CD4-positive, alpha-beta T cell treated with Interleukin-2 at 100 ng/mL for 4 hours (primary cell): ENCODE results near the gene CLDN7.

ENCODE experiments used
- DNase-seq: peaks from one replicate; pipeline ENCODE4 v3.0.0-alpha.2; 2020; ENCODE audit warnings: low spot score

CLDN7 gene

DNA sequence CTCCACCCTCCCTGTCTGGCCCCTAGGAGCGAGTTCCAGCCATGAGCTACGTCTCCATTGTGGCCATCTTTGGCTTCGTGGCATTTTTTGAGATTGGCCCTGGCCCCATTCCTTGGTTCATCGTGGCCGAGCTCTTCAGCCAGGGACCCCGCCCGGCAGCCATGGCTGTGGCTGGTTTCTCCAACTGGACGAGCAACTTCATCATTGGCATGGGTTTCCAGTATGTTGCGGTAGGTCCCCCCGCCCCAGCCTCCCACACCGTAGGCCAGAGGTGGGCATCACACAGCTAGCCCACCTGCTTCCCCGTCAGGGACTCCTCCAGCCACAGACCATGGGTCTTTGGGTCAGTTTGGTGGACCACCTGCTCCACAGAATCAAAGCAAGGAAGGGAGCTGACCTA, 23.4 kb upstream of the CLDN7 start:
- no peak for DNase-seq

DNA sequence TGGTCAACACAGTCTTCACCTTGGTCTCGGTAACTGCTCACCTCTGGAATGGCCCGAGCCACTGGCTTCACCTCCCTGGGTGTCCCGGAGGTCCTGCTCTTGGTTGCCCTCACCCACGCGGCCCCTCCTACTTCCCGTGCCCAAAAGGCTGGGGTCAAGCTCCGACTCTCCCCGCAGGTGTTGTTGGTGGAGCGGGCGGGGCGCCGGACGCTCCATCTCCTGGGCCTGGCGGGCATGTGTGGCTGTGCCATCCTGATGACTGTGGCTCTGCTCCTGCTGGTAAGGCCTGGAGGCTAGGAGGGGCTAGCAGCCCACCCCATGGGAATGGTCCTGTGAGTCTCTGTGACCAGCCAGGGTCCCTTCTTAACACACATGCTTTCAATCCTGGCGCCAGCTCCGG, 22.6 kb upstream of the CLDN7 start:
- DNase-seq, result no peak

DNA sequence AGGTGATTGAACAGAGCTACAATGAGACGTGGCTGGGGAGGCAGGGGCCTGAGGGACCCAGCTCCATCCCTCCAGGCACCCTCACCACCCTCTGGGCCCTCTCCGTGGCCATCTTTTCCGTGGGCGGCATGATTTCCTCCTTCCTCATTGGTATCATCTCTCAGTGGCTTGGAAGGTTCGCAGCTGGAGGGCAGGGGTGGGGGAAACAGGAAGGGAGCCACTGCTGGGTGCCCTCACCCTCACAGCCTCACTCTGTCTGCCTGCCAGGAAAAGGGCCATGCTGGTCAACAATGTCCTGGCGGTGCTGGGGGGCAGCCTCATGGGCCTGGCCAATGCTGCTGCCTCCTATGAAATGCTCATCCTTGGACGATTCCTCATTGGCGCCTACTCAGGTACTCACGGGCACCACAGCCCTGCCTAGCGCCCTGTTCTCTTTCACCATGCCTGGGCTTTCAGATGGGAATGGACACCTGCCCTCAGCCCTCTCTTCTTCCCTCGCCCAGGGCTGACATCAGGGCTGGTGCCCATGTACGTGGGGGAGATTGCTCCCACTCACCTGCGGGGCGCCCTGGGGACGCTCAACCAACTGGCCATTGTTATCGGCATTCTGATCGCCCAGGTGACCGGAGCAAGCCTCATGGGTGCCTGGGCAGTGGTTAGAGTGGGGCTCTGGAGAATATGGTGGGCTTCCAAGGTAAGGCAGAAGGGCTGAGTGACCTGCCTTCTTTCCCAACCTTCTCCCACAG, 21.4 kb upstream of the CLDN7 start:
- DNase-seq, result no peak

DNA sequence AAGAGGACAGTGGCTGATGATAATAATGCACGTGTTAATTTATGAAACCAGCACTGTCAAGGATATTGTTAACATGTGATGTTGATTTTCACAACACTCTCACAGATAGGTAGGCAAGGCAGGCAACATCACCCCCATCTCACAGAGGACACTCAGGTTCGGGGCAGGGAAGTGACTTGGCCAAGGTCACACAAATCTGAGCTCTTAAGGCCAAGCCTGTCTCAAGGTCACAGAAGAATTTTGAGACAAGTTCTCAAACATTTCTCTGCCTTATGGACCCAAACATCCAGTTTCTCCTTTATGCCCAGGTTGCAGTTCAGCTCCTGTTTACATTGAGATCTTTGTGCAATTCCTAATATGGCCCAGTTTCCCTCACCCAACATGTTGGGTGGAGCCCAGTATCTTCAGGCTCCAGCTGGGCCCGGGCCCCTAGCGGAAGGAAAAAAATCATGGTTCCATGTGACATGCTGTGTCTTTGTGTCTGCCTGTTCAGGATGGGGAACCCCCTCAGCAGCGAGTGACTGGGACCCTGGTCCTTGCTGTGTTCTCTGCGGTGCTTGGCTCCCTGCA, 20.6 kb upstream of the CLDN7 start:
- DNase-seq, result no peak

DNA sequence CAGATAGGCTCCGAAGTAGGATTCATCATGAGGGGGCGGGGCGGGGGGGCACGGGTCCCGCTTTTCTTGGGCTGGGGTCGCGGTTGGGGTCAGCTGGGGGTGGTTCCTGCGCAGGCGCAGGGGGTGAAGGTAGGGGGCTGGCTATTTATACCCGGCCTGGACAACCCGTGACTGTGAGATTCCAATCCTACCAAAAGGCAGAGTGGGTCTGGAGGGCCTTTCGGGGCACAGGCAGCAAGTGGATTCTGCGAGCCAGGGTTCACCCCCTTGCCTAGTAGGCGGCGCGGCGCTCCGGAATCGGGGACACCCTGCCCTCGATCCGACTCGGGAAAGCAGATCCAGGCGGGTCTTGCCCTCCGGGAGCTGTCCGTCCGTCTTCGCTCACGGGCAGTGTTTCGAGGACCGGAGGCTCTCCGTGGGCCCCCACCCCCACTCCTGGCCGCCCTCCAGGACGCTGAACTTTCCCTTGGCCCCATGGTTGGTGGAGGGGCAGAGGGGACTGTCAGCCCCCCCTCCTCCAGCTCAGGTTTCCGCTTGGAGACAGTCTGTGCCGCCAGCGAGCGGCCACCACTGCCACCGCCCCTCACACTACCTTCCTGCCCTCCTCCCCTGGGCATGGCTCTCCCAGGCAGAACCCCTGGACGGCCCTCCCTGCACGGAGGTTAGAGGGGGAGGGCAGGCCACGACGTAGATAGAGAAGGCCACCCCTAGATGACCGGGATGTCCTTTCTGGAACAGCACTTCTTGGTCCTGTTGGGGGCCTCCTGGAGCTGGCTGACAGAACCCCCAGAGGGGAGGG, 19.9 kb upstream of the CLDN7 start:
- no peak for DNase-seq

DNA sequence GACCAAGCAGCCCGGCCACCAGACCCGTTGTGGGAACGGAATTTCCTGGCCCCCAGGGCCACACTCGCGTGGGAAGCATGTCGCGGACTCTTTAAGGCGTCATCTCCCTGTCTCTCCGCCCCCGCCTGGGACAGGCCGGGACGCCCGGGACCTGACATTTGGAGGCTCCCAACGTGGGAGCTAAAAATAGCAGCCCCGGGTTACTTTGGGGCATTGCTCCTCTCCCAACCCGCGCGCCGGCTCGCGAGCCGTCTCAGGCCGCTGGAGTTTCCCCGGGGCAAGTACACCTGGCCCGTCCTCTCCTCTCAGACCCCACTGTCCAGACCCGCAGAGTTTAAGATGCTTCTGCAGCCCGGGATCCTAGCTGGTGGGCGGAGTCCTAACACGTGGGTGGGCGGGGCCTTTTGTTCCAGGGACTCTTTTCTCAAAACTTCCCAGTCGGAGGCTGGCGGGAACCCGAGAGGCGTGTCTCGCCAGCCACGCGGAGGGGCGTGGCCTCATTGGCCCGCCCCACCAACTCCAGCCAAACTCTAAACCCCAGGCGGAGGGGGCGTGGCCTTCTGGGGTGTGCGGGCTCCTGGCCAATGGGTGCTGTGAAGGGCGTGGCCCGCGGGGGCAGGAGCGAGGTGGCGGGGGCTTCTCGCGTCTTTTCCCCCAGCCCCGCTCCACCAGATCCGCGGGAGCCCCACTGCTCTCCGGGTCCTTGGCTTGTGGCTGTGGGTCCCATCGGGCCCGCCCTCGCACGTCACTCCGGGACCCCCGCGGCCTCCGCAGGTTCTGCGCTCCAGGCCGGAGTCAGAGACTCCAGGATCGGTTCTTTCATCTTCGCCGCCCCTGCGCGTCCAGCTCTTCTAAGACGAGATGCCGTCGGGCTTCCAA, 19.0 kb upstream of the CLDN7 start, which contains the start of gene SLC2A4:
SLC2A4 (plus strand) TSS at position 645 of the 879 bp plus-strand sequence; CDS start at position 862, 217 bp downstream.
- peak; percentile 82 for DNase-seq

DNA sequence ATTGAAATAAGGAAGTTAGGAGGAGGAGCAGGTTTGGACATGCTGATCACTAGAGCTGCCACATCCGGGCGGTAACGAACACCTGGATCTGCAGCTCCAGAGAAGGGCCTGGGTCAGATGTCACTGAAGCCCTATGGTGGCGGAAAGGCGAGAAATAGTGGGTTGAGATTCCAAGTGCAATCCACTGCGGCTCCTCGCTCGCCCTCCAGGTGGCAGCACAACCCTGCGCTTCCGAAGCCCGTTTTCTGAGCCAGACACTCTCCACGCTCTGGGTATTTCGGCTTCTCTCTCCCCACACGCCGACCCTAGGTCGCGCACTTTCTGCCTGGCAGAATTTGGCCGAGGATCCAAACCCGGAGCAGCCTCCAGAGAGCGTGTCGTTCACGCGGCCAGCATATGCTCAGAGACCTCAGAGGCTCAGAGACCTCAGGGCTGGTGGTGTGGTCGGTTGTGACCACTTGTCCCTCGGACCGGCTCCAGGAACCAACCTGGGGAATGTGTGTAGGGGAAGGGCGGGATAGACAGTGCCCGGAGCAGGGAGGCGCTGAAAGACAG, 18.3 kb upstream of the CLDN7 start:
- DNase-seq, result peak; percentile 89

DNA sequence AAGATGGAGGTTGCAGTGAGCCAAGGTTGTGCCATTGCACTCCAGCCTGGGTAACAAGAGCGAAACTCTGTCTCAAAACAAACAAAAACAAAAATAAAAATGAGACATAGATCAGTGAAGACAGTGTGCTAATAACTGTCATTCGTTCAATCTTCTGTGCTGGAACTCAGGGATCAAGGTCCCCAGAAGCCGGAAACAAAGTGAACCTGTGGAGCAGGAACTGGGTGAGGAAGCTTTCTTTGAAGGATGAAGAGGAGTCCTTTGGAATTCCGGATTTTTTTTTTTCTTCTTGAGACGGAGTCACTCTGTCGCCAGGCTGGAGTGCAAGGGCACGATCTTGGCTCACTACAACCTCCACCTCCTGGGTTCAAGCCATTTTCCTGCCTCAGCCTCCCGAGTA, 17.2 kb upstream of the CLDN7 start:
- DNase-seq, result no peak

DNA sequence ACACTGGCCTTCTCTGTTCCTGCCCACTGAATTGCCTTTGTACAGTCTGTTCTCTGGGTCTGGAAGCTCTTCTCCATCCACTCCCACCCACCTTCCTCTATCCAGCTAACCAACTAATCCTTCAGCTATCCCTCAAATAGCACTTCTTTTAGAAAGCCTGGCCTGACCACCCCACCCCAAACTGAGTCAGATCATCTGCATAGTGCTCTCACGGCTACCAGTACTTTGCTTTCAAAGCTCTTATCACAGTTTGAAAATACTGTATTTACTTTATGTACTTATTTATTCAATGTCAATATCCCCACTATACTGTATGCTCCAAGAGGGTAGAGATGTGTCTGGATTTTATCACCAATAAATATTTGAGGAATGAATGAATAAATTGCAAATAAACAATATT, 4.5 kb upstream of the CLDN7 start:
- no peak for DNase-seq

DNA sequence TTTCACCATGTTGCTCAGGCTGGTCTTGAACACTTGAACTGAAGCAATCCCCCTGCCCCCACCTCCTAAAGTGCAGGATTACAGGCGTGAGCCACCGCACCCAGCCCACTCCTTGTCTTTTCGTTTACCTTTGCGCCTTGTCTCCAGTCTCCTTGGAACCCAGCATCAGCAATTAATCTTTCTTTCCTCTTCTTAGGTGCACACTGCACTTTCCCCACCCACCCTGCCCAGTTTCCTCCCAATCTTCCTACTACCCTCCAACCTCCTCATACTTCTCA, 1.5 kb upstream of the CLDN7 start:
- no peak for DNase-seq

DNA sequence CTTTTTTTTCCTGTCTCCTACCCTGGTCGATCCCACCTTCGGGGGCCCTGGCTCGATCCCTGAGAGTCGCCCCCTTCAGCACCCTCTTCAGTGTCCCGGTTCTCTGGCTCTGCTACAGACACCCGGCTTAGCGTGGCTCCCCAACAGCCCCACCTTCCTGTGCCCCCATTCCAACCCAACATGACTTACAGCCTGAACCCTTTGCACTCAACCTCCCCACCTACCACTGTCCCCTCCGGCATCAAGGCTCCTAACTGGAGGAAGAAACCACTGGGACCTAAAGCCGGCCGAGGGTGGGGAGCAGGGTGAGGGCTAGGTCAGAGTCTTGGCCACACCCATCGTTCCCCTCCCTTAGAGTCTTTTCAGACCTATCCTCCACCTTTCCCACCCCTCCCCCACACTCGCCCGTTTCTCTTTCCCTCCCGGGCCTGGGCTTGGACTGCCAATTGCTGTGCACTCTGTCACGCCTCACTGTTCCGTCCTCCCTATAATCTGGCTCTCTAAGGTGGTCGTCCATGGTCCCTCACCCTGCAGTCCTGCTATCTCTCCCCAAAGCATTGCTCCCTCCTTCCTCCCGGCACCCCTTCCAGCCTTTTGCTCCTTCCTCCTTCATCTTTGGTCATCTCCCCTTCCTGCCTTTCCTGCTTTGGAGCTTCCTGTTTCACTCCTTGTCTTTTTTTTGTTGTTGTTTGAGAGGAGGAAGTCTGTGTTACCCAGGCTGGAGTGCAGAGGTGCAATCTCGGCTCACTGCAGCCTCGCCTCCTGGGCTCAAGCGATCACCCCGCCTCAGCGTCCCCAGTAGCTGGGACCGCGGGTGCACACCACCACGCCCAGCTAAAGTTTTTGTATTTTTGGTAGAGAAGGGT, 890 bp upstream of the CLDN7 start:
- no peak for DNase-seq

DNA sequence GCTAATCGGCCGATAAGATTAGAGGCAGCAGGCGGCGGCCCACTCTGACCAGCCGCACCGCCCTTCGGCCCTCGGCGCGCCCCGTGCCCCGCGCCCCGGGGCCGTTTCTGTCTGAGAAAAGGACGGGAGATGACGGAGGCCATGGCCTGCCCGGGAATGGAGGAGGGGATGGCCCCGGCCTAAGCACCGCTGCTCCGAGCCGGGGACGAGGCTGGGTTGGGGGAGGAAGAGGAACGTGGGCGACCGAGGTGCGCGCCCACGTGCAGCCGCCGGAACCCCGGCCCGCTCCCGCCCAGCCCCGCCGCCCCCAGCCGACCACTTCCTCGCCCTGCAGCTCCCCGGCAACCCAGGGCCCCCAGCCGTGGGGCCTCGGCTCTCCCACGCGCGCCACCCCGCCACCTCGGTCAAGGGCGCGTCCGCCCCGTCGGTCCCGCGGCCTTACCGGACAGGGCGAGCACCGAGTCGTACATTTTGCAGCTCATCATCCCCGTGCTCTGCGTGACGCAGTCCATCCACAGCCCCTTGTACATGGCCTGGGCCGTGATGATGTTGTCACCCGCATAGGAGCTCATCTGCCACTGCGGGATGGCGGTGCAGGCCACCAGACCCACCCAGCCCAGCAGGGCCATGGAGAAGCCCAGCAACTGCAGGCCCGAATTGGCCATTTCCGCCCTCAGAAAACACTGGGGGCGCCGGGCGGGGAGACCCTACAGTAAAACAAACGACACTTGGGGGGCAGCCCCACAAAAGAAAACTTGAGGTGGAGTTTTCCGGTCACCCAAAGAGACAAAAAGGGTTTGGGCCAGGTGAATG, 693 bp downstream of the CLDN7 start:
- DNase-seq, result no peak

DNA sequence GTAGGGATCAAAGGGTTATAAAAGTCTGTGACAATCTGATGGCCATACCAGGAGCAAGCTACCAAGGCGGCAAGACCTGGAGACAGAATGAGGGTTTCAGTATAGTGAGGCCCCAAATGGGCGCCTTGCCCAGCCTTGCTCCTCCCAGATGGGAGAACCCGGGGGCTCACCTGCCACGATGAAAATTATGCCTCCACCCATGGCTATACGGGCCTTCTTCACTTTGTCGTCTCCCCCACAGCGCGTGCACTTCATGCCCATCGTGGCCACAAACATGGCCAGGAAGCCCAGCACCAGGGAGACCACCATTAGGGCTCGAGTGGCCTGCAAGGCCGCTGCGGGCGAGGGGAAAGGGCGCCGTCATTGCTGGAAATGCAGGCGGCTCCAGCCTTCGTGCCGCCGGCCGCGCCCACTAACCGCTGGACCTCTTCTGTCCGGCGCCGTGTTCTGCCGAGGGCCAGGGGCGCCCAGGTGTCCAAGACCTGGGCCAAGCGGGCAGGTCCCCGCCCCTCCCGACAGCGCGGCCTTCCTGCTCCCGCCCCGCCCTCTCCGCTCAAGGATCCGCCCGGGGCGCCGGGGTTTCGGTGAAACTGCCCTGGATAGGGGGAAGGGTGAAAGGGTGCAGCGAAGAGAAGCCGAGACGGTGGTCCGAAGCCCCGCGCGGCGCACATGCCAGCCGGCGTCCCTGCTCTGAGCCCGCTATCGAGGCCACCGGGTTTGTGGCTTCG, 1.5 kb downstream of the CLDN7 start:
- DNase-seq, result no peak

DNA sequence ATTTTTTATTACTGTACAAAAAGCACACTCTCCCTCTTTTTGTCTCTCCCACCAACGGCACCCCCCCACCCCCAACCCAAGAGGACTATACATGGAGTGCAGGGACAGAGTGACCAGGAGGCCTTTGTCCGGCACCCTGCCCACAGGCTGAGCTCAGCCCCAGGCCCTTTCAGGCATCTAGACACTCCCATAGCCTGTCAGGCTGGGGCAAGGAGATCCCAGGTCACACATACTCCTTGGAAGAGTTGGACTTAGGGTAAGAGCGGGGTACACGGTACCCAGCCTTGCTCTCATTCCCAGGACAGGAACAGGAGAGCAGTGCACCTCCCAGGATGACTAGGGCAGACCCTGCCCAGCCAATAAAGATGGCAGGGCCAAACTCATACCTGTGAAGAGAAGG, 2.1 kb downstream of the CLDN7 start:
- DNase-seq, result no peak

DNA sequence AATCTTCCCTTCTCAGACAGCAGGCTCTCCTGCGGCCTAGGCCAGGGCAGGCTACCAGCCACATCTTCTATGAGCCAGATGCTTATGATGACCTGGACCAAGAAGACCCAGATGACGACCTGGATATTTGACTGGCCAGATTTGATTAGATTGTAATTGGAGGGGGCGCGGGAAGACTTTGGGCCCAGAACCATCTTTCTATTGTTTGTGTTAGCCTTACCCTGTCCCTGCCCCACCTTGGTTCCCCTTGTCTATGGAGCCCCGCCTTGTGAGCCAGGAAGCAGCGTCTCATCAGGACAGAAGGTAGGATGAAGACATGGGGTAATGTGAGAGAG, 2.8 kb downstream of the CLDN7 start:
- DNase-seq, result no peak

DNA sequence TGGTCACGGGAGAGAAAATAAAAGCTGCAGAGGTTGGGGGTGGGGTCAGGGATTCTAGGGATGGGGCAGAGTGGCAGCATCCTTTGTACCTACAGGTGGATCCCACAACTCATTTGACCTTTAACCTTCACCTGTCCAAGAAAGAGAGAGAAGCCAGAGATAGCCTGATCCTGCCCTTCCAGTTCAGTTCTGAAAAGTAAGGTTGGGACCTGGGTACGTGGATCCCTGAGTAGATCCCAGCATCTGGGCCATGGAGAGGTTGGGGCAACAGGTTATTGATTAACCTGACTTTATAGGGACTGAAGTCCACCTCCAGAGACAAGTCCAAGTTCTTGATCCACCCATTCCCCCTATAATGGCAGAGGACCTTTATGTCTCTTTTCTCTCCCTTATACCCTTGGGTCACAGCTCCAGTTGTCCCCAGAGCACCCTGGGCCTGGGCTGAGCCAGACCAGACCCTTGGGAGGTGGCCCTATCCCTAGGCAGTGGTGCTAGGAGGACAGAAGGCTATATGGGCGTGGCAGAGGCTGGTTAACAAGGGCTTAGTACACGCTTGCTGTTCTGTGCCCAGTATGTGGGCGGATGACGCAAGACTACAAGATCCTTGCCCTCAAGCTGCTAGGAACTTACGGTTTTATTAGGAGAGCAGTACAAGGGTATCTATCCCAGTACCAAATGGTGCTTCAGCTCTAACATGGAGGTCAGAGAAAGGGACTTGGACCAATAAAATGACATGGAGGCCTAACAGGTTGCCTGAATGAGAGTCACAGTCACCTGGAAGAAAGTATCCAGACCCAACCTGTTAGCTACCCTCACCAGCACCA, 3.3 kb downstream of the CLDN7 start:
- DNase-seq, result no peak

DNA sequence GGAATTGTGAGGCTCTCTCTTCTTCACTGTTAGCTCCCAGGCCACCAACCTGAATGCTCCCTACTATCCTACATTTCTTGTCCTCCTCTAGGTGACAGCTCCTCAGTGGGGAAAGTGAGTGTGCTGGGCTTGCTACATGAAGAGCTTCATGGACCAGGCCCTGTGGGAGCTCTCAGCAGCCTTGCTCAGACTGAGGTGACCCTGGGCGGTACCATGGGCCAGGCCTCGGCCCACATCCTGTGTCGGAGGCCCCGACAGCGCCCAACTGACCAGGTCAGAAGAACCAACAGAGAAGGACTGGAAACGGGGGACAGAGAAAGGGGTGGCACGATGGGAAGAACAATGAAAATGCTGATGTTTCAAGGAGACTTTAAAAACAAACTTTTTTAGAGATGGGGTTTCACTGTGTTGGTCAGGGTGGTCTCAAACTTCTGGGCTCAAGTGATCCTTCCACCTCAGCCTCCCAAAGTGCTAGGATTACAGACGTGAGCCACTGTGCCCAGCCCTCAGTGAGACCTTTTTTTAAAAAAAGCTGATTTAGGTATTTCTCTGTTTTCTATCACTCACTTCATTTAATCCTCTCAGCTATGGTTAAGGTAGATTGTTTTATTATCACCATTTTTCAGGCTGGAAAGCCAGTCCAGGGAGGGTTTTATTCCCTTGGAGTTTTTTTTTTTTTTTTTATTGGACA, 5.4 kb downstream of the CLDN7 start:
- no peak for DNase-seq

DNA sequence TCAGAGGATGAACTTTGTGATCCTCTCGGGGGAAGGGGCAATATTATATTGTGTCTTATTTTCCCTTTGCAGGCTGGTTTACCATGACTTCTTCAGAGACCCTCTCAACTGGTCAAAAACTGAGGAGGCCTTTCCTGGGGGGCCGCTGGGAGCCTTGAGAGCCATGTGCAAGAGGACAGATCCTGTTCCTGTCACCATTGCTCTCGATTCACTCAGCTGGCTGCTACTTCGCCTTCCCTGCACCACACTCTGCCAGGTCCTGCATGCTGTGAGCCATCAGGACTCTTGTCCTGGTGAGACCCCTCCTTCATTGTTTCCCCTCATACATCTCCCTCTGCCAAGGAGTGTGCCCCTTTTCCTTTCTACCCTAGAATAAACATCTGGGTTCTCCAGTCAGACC, 7.8 kb downstream of the CLDN7 start:
- DNase-seq, result no peak
